ENCODE measurements around the gene CNTN1. TPM values are rescaled to one million over a fixed set of nuclear protein-coding genes. Genes with fewer than 3 reads are reported as not detected.

Gene CNTN1
- total and polyA plus RNA-seq, 2 of the 13 experiments (the other 11 are each of a cell fraction or from before 2014, with no cell fraction given): 0.01 to 0.07 TPM

- TF ChIP-seq SNAPC4 (CRISPR knock-in tag; IDR thresholded peaks at IDR 0.05) (no peak), KAT2B (IDR thresholded peaks at IDR 0.05; ENCODE audit: borderline replicate concordance, low read depth, low read length) (no peak), TGIF2 (CRISPR knock-in tag; IDR thresholded peaks at IDR 0.05) (no peak), HBP1 (CRISPR knock-in tag; IDR thresholded peaks at IDR 0.05; ENCODE audit: low read depth) (no peak), ZNF460 (CRISPR knock-in tag; IDR thresholded peaks at IDR 0.05; ENCODE audit: borderline replicate concordance) (no peak), BORCS8-MEF2B (CRISPR knock-in tag; IDR thresholded peaks at IDR 0.05) (no peak), ZNF138 (CRISPR knock-in tag; IDR thresholded peaks at IDR 0.05; ENCODE audit: low read depth) (no peak)
Observed at GRCh38 chr12:41014643-41015020, 322.4 kb downstream of the CNTN1 start (continued).

DNA sequence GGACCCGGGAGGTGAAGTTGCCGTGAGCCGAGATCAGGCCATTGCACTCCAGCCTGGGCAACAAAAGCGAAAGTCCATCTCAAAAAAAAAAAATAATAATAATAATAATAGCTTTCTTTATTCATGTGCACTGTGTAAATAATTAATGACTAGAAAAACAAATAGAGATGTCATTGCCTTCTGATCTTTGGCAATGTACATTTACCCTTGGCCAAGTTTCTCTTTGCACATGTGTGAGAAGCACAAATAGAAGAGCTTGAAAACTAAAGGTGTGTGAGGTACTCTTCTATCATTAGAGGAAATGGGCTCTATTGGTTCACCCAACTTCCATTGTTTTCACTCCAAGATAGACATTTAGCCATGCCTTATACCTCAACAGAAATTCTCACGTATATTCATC is 325.8 kb downstream of the CNTN1 start:
- Histone ChIP-seq H3K9ac (ENCODE audit: insufficient read depth, low read depth, low read length) (no peak overlapping the region), H3K4me2 (ENCODE audit: low read depth, low read length) (no peak overlapping the region), H4K20me1 (ENCODE audit: insufficient read depth, low read length) (no peaks in the 10 kb centered on the region), H3K9me3 (ENCODE audit: low read length) (no peaks in the 10 kb centered on the region; the same call in 1 of the 2 replicates), H3K27me3 (ENCODE audit: control insufficient read depth in 1 of 2, insufficient read depth in 2 of 2, low read length in 2 of 2) (no peaks in the 10 kb centered on the region), H3K79me2 (ENCODE audit: insufficient read depth, low read length) (no peaks in the 10 kb centered on the region), H3K27ac (ENCODE audit: extremely low read length, insufficient read depth, low read length) (no peak overlapping the region), H3K36me3 (replicated peaks in 1 of 2; ENCODE audit: control insufficient read depth in 1 of 2, insufficient read depth in 2 of 2, low read length in 2 of 2) (no peaks in the 10 kb centered on the region), H3K4me1 (ENCODE audit: insufficient read depth, low read length) (no peaks in the 10 kb centered on the region), H3K4me3 (replicated peaks in 1 of 3; ENCODE audit: insufficient read depth in 1 of 3, low read depth in 2 of 3, low read length in 3 of 3) (no peak overlapping the region), H2AFZ (ENCODE audit: low read length) (no peak overlapping the region)
- ChIA-PET CTCF (ENCODE audit: low intra/inter-chr PET ratio, low total read pairs) (no interaction called here), POLR2A (no interaction called here)
- 10% methylated on average over 5 of the region's 5 CpGs for WGBS (ENCODE audit: low lambda C conversion rate)
- in situ Hi-C loops (cut with HindIII; ENCODE audit: extremely low pct_ligation_motif_present, low pct_unique_long_range_greater_than_20kb) (no loop called here), intact Hi-C loops (cut with micrococcal nuclease; ENCODE audit: unreplicated experiment) (no loop called here)
- FAIRE-seq (no peak), DNase-seq (ENCODE audit: low spot score) (peak; percentile 29), ATAC-seq (peak; percentile 76)
- BruUV-seq (replicated peaks): no TSS peak
- TF ChIP-seq ZNF296 (CRISPR knock-in tag; conservative IDR thresholded peaks at IDR 0.05) (no peak), TCF7 (IDR thresholded peaks at IDR 0.05; ENCODE audit: low read depth) (peak; percentile 48), FOXP1 (IDR thresholded peaks at IDR 0.05) (no peak), FOXP1 (CRISPR knock-in tag; IDR thresholded peaks at IDR 0.05) (peak; percentile 41; the same call in 1 of the 2 replicates), CEBPG (CRISPR knock-in tag; IDR thresholded peaks at IDR 0.05) (no peak)
- TF ChIP-seq, protein P1, sequence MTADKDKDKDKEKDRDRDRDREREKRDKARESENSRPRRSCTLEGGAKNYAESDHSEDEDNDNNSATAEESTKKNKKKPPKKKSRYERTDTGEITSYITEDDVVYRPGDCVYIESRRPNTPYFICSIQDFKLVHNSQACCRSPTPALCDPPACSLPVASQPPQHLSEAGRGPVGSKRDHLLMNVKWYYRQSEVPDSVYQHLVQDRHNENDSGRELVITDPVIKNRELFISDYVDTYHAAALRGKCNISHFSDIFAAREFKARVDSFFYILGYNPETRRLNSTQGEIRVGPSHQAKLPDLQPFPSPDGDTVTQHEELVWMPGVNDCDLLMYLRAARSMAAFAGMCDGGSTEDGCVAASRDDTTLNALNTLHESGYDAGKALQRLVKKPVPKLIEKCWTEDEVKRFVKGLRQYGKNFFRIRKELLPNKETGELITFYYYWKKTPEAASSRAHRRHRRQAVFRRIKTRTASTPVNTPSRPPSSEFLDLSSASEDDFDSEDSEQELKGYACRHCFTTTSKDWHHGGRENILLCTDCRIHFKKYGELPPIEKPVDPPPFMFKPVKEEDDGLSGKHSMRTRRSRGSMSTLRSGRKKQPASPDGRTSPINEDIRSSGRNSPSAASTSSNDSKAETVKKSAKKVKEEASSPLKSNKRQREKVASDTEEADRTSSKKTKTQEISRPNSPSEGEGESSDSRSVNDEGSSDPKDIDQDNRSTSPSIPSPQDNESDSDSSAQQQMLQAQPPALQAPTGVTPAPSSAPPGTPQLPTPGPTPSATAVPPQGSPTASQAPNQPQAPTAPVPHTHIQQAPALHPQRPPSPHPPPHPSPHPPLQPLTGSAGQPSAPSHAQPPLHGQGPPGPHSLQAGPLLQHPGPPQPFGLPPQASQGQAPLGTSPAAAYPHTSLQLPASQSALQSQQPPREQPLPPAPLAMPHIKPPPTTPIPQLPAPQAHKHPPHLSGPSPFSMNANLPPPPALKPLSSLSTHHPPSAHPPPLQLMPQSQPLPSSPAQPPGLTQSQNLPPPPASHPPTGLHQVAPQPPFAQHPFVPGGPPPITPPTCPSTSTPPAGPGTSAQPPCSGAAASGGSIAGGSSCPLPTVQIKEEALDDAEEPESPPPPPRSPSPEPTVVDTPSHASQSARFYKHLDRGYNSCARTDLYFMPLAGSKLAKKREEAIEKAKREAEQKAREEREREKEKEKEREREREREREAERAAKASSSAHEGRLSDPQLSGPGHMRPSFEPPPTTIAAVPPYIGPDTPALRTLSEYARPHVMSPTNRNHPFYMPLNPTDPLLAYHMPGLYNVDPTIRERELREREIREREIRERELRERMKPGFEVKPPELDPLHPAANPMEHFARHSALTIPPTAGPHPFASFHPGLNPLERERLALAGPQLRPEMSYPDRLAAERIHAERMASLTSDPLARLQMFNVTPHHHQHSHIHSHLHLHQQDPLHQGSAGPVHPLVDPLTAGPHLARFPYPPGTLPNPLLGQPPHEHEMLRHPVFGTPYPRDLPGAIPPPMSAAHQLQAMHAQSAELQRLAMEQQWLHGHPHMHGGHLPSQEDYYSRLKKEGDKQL (CRISPR knock-in tag; IDR thresholded peaks at IDR 0.05; ENCODE audit: low read depth): 0 out of 2 replicates have a peak, but pooled peaks have one; percentile 17

Data from HepG2 (cell line).